GM18511 (cell line): Measurements from ENCODE around the gene DDX50.
"Not testable (repeated sequence)": the region's sequence is repeated elsewhere in the genome, so short reads cannot be mapped to it uniquely, and the experiment has no call there.

Source experiments
- ATAC-seq: cut with Tn5 transposase; IDR thresholded peaks from one replicate; pipeline ENCODE4 v1.9.1; 2021; ENCODE audit warnings: mild to moderate bottlenecking, moderate library complexity; ENCODE audit not compliant: unreplicated experiment

DDX50 gene

DNA sequence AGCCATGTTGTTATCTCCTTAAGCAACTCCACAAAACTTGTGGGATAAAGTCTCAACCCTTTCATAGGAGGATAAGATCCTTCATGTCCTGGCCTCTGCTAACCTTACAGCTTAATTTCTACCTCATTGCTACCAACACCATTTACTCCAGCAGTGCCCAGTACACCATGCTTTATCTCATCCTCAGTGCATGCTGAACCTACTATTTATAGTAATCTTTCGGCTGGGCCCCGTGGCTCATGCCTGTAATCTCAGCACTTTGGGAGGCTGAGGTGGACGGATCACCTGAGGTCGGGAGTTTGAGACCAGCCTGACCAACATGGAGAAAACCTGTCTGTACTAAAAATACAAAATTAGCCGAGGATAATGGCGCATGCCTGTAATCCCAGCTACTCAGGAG, 78.6 kb downstream of the DDX50 start:
- ATAC-seq: not testable (repeated sequence)

DNA sequence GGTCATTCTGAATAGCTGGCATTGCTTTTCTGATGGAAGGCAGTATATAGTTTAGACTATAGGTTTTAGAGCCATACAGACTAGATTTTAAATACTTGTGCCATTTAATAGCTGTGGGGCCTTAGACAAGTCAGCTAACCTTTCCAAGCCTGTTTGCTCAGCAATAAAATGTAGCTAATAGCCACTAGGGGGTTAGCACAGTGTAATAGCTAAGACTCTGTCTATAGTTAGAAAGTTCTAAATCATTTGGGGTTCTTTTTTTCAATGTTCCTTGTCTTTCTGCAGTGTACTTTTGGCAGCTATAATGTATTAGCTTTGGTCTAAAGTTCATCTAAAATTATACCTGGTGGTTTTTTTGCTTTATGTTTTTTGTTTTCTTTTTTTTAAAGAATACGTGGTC, 80.0 kb downstream of the DDX50 start:
- no peak for ATAC-seq

DNA sequence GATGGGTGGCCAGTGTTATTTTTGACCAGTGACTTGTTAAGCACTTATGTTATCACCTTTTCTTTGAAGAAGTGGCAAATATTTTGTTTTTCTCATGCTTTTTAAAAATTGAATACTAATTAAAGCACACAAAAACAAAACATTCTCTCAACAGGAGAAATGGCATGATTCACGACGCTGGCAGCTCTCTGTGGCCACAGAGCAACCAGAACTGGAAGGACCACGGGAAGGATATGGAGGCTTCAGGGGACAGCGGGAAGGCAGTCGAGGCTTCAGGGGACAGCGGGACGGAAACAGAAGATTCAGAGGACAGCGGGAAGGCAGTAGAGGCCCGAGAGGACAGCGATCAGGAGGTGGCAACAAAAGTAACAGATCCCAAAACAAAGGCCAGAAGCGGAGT, 81.3 kb downstream of the DDX50 start:
- no peak for ATAC-seq

DNA sequence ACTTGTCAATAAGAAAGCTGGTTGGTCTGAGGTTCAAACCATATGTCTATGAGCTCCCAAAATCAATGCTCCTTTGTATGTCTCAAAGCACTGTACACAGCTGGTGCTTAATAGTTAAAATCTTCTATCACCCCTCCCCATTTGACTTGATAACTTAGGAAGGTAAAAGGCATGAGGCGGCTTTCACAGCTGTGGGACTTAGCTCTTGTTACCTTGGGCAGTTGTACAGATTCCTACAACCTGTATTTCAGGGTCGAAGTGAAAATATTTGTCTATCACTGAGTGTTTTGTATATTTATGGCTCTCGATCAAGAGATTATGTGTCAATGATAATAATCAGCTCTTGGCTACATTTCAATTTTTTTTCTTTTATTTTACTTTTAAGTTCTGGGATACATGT, 86.5 kb downstream of the DDX50 start:
- no peak for ATAC-seq

DNA sequence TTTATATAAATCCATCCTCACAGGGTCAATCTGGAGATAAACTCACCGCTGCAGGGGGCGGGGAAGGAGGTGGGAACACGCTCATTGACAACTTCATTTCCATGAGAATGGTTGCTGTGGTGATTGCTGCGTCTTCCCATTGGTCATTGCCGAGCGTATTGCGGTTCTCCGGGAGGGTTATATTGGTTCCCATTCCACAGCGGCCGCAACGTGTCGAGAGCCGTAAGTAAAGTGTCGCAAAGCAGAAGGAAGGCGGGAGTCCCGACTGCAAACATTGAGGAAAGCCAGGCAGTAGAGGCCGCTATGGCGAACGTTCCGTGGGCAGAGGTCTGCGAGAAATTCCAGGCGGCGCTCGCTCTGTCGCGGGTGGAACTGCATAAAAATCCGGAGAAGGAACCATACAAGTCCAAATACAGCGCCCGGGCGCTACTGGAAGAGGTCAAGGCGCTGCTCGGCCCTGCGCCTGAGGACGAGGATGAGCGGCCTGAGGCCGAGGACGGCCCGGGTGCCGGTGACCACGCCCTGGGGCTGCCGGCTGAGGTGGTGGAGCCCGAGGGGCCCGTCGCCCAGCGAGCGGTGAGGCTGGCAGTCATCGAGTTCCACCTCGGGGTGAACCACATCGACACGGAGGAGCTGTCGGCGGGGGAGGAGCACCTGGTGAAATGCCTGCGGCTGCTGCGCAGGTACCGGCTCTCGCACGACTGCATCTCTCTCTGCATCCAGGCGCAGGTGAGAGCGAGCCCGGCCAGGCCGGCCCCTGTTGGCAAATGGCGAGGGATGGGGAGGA, 87.6 kb downstream of the DDX50 start, which contains the start of gene KIFBP:
Gene KIFBP (plus strand): TSS at position 274 of the 787 bp plus-strand sequence. CDS start 30 bp downstream, at position 304.
- peak; percentile 82 for ATAC-seq

DNA sequence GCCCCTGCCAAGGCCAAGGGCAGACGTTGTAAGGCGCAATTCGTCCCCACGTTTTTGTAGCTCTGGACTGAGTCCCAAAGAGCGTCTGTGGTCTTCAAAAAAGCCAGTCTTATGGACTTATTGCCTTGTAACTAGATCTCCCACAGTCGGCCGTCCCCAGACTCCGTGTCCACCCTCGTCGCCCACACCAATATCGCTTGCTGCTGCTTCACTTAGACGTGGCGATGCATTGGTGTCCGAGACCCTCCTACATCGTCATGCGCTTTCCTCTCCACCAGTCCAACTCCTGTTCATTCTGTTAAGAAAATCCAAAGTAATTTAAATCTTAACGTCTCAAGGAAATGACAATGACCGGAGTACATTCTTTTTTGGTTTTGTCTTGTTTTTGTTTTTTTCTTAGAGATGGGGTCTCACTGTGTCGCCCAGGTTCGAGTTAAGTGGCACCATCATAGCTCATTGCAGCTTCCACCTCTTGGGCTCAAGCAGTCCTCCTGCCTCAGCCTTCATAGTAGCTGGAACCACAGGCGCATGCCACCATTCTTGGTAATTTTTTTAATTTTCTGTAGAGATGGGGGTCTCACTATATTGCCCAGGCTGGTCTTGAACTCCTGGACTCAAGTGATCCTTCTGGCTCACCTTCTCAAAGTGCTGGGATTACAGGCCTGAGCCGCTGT, 88.3 kb downstream of the DDX50 start:
- no peak for ATAC-seq

DNA sequence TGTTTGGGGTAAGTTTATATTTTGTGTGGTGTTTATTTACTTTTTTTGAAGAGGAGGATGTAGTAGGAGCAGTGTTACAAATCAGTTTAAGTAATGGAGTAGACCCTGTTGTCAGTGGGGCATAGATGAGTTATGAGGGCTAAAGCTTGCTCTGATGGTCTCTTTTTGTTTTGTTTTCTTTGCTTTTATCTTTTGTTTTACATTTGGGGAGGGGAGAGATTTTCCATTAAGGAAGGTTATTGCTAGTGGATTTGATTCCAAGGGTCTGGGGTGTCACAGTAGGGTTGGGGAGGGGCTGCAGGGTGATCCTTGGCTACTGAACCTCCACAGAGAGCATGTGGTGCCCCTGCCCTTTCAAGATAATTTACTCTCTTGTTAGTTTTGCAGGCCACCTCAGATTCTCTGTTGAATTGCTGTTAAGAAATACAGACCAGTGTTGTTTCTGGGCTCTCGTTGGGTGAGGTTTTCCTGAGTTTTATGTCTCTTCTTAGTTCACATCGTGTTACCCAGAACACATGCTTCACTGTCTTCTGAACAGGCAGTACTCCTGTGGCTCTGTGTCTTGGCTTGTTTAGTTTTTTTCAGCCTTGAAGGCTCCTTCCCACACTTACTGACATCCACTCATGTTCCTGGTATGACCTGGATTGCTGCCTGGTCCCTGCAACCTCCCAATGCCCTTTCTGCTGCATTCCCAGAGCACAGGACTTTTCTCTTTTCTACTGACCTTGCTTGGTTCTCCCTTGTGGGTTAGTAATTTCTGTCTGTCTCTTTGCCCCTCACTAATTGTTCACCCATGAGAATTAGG, 91.7 kb downstream of the DDX50 start:
- no peak for ATAC-seq
